Sigmoid colon (tissue), 7 donors: ENCODE measurements around the gene GAS2L3. TPM values are rescaled to one million over a fixed set of nuclear protein-coding genes. Genes with fewer than 3 reads are reported as not detected.

Source experiments
- DNase-seq: peaks from one replicate; pipeline ENCODE4 v3.0.0-alpha.2; 2019
- H3K27ac ChIP-seq, 4 donors: fragments of 200-600 bp; sonication (generic); one replicate each; pipeline ENCODE4 v1.5.1; 2016 to 2019; ENCODE audit warnings: mild to moderate bottlenecking in 1 of 4
- H3K27me3 ChIP-seq, 3 donors: fragments of 200-600 bp; sonication (generic); one replicate each; pipeline ENCODE4 v1.5.1; 2019; ENCODE audit warnings: mild to moderate bottlenecking in 1 of 3
- H3K36me3 ChIP-seq, 4 donors: fragments of 200-600 bp; sonication (generic); one replicate each; pipeline ENCODE4 v1.5.1; 2016 to 2019
- H3K4me1 ChIP-seq, 4 donors: fragments of 200-600 bp; sonication (generic); one replicate each; pipeline ENCODE4 v1.5.1; 2017 to 2019
- H3K4me3 ChIP-seq, 4 donors: fragments of 200-600 bp; sonication (generic); one replicate each; pipeline ENCODE4 v1.5.1; 2017 to 2019; ENCODE audit warnings: mild to moderate bottlenecking in 2 of 4, moderate library complexity in 1 of 4
- H3K9me3 ChIP-seq, 4 donors: fragments of 200-600 bp in 3 of 4; sonication (generic) in 3 of 4; one replicate each; pipeline versions ENCODE4 v1.5.1 to v1.6.1; 2013 to 2019
- EP300 ChIP-seq, 4 donors: sonication (generic); formaldehyde crosslinking; IDR thresholded peaks; one replicate each; pipeline ENCODE4 v1.6.1; 2017; ENCODE audit warnings: antibody characterized with exemption in 4 of 4
- POLR2A ChIP-seq, 2 donors: fragments of 450-650 bp; IDR thresholded peaks; one replicate each; pipeline ENCODE4 v1.6.1; 2016; ENCODE audit warnings: antibody characterized with exemption in 2 of 2, mild to moderate bottlenecking in 2 of 2, moderate library complexity in 2 of 2
- POLR2AphosphoS5 ChIP-seq, 4 donors: sonication (generic); formaldehyde crosslinking; IDR thresholded peaks; one replicate each; pipeline ENCODE4 v1.6.1; 2017; ENCODE audit warnings: antibody characterized with exemption in 4 of 4
- WGBS, 2 donors: extraction: QIAGEN DNeasy Blood & Tissue Kit; methylation state at CpG; one replicate each; pipeline ENCODE4 v1.1.7; 2013; 5-methylcytosine and 5-hydroxymethylcytosine counted together
- intact Hi-C: fragments of 100-400 bp; cut with DNase I; formaldehyde crosslinking; loops from one replicate; pipeline ENCODE4 v1.15.1; 2023
- polyA plus RNA-seq, 3 donors: library from polyadenylated mRNA; stranded (reverse); fragments of 200-250 nt; gene quantifications; one replicate each; pipeline ENCODE4 v1.2.3, GENCODE V29; 2013
- total RNA-seq, 4 donors: library from RNA; depleted of rRNA; stranded (reverse); fragments of >200 nt; gene quantifications; one replicate each; pipeline ENCODE4 v1.1.0, GENCODE V29; 2016
- TF ChIP-seq, protein P1 (sequence below), 4 experiments: fragments of 450-650 bp in 3 of 4; fragments of 200-600 bp in 1 of 4; IDR thresholded peaks; one replicate each; pipeline ENCODE4 v1.5.1; 2016 to 2019; ENCODE audit warnings: antibody characterized with exemption in 4 of 4, mild to moderate bottlenecking in 3 of 4, moderate library complexity in 2 of 4
- donor health status: healthy with polysubstance abuse.
- donor health status: Bipolar disorder and iron deficiency.
- donor health status: healthy.

GAS2L3 gene
- total and polyA plus RNA-seq, 7 donors, result 1.6 to 6.1 (median 5.4) TPM

DNA sequence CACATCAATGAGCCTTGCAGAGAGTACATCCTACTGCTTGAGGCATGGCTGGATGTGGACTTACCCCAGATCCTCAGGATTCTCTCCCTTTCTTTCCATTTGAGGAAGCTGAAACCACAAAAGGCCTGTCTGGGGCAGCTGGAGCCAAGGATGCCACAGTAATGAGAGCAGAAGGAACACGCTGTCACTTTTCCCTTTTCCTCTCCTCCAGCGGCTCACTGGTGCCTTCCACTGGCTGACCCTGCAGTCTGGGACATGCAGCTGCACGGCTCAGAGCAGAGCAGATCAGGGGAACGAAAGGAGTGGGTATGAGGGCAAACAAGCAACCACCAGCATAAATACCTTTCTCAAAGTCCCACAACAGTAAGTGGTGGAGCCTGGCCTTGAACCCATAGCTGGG, 78.2 kb downstream of the GAS2L3 start:
- intact Hi-C loops, result no loop called here
- Histone ChIP-seq H3K27ac (no peak overlapping the region), H3K27me3 (no peaks in the 10 kb centered on the region), H3K4me3 (no peak overlapping the region), H3K4me1 (no peaks in the 10 kb centered on the region), H3K36me3 (no peaks in the 10 kb centered on the region), H3K9me3 (no peaks in the 10 kb centered on the region)
- 70 to 86% methylated on average over 4 of the region's 4 CpGs for WGBS, 2 donors
- no peak for DNase-seq
- TF ChIP-seq POLR2A (IDR thresholded peaks at IDR 0.05) (no peak), EP300 (IDR thresholded peaks at IDR 0.05) (no peak), POLR2AphosphoS5 (IDR thresholded peaks at IDR 0.05) (no peak)
- TF ChIP-seq, protein P1, sequence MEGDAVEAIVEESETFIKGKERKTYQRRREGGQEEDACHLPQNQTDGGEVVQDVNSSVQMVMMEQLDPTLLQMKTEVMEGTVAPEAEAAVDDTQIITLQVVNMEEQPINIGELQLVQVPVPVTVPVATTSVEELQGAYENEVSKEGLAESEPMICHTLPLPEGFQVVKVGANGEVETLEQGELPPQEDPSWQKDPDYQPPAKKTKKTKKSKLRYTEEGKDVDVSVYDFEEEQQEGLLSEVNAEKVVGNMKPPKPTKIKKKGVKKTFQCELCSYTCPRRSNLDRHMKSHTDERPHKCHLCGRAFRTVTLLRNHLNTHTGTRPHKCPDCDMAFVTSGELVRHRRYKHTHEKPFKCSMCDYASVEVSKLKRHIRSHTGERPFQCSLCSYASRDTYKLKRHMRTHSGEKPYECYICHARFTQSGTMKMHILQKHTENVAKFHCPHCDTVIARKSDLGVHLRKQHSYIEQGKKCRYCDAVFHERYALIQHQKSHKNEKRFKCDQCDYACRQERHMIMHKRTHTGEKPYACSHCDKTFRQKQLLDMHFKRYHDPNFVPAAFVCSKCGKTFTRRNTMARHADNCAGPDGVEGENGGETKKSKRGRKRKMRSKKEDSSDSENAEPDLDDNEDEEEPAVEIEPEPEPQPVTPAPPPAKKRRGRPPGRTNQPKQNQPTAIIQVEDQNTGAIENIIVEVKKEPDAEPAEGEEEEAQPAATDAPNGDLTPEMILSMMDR (IDR thresholded peaks at IDR 0.05), result no peak

DNA sequence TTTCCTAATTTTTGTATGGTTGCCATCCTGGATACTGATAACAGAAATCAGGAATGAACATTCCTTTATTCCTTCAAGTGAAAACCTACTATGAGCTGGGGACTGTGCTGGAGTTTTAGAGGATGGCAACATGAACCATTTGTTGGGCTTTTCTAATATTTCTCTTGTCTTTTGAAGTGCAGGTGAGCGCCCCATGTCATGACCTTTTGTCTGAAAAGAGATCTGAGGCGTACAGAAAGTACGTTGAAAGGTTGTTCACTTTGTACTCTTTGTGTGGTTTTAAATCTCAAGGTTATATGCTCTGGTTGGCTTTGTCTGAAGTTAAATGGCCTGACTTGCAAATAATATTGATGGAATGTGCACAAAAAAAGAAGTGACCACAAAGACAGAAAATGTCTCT, 79.0 kb downstream of the GAS2L3 start:
- H3K9me3 ChIP-seq, result peaks cover 0 to 1% (median 0%) of the 10 kb centered on the region in 4 donors
- H3K27me3 ChIP-seq, result no peaks in the 10 kb centered on the region
- H3K36me3 ChIP-seq, result no peaks in the 10 kb centered on the region
- TF ChIP-seq, protein P1 (IDR thresholded peaks at IDR 0.05), result no peak
- no peak for TF ChIP-seq EP300 (IDR thresholded peaks at IDR 0.05)
- TF ChIP-seq POLR2A (IDR thresholded peaks at IDR 0.05), result no peak
- TF ChIP-seq POLR2AphosphoS5 (IDR thresholded peaks at IDR 0.05), result no peak
- WGBS, 2 donors, result 87 to 95% methylated on average over 3 of the region's 3 CpGs
- H3K27ac ChIP-seq, result no peak overlapping the region
- H3K4me1 ChIP-seq, result no peaks in the 10 kb centered on the region
- H3K4me3 ChIP-seq, result no peak overlapping the region
- intact Hi-C loops, result no loop called here
- no peak for DNase-seq

GRCh38 chr12:100656141-100656540, 82.7 kb downstream of the GAS2L3 start:
- H3K27me3 ChIP-seq, result no peaks in the 10 kb centered on the region
- TF ChIP-seq POLR2AphosphoS5 (IDR thresholded peaks at IDR 0.05) (no peak), EP300 (IDR thresholded peaks at IDR 0.05) (no peak), POLR2A (IDR thresholded peaks at IDR 0.05) (no peak)

DNA sequence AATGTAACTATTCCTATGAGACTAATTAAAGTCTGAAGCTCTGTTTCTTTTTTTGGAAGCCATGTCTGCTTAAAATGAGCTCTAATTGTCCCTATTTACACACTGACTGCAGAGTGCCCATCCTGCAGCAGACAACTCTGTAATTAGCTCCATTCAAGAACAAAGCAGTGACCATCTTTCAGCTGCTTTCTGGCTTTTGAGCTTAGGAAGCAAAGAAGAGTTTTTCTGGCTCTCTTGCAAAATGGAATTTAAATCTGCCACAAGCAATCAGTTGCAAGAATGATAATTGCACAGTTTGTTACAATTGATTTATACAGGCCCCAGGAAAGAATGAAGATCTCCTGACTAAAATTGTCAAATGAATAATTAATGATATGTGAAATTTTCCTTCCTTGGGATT, 83.4 kb downstream of the GAS2L3 start:
- no peak for TF ChIP-seq EP300 (IDR thresholded peaks at IDR 0.05)
- no peak for TF ChIP-seq POLR2A (IDR thresholded peaks at IDR 0.05)
- TF ChIP-seq, protein P1 (IDR thresholded peaks at IDR 0.05), result no peak
- no peak for TF ChIP-seq POLR2AphosphoS5 (IDR thresholded peaks at IDR 0.05)
- H3K4me3 ChIP-seq, result no peak overlapping the region
- intact Hi-C loops, result no loop called here
- no peaks in the 10 kb centered on the region for H3K27me3 ChIP-seq
- no peaks in the 10 kb centered on the region for H3K4me1 ChIP-seq
- peaks cover 0 to 1% (median 0%) of the 10 kb centered on the region in 4 donors for H3K9me3 ChIP-seq
- H3K27ac ChIP-seq, result no peak overlapping the region
- no peak for DNase-seq
- no peaks in the 10 kb centered on the region for H3K36me3 ChIP-seq

More at GRCh38 chr12:100656141-100656540, 82.7 kb downstream of the GAS2L3 start:
- intact Hi-C loops, result no loop called here
- Histone ChIP-seq H3K36me3 (no peaks in the 10 kb centered on the region), H3K4me1 (no peaks in the 10 kb centered on the region), H3K9me3 (peaks cover 0 to 1% (median 0%) of the 10 kb centered on the region in 4 donors), H3K4me3 (no peak overlapping the region), H3K27ac (no peak overlapping the region)
- DNase-seq, result no peak
- 67 to 72% methylated on average over 4 of the region's 4 CpGs for WGBS, 2 donors

GRCh38 chr12:100661300-100661951, 87.9 kb downstream of the GAS2L3 start:
- no peaks in the 10 kb centered on the region for H3K36me3 ChIP-seq
- H3K27ac ChIP-seq, result no peak overlapping the region
- intact Hi-C loops, result no loop called here
- no peak for DNase-seq
- no peak overlapping the region for H3K4me3 ChIP-seq
- H3K27me3 ChIP-seq, result no peaks in the 10 kb centered on the region
- H3K4me1 ChIP-seq, result no peaks in the 10 kb centered on the region
- H3K9me3 ChIP-seq, result peaks cover 0 to 1% (median 0%) of the 10 kb centered on the region in 4 donors
- WGBS, 2 donors, result 56 to 71% methylated on average over 6 of the region's 6 CpGs
- TF ChIP-seq POLR2A (IDR thresholded peaks at IDR 0.05) (no peak), EP300 (IDR thresholded peaks at IDR 0.05) (no peak), POLR2AphosphoS5 (IDR thresholded peaks at IDR 0.05) (no peak)
- TF ChIP-seq, protein P1 (IDR thresholded peaks at IDR 0.05), result no peak
